Brain microvascular endothelial cell (primary cell): ENCODE data around the gene ANKH.

Experiments
- DNase-seq: peaks from one replicate; pipeline ENCODE4 v3.0.0-alpha.2; 2020
- H3K27ac ChIP-seq: fragments of 250-450 bp; sonication (Bioruptor Pico); 2 replicates; pipeline ENCODE4 v1.5.1; 2020; ENCODE audit warnings: mild to moderate bottlenecking, moderate library complexity
- H3K27me3 ChIP-seq: fragments of 250-450 bp; sonication (Bioruptor Pico); replicated peaks from 2 replicates; pipeline ENCODE4 v1.5.1; 2020; ENCODE audit warnings: mild to moderate bottlenecking
- H3K36me3 ChIP-seq: fragments of 250-450 bp; sonication (Bioruptor Pico); replicated peaks from 2 replicates; pipeline ENCODE4 v1.5.1; 2020; ENCODE audit warnings: mild to moderate bottlenecking
- H3K4me3 ChIP-seq: 2 replicates; pipeline ENCODE4 v1.5.1; 2011; ENCODE audit warnings: low read depth, mild to moderate bottlenecking, control low read depth, low read length, moderate library complexity
- in situ Hi-C: cut with HindIII; loops from 2 replicates; pipeline ENCODE4 v1.10.0; 2017; ENCODE audit warnings: low sequenced_read_pairs, low pct_ligation_motif_present
- TF ChIP-seq, protein P1 (sequence below): IDR thresholded peaks from 2 replicates; pipeline ENCODE4 v1.5.1; 2011; ENCODE audit warnings: low read depth, mild to moderate bottlenecking, moderate library complexity, low read length, control low read depth, inconsistent platforms; ENCODE audit errors: missing control alignments

Gene ANKH

GRCh38 chr5:14727428-14727865 lies 144.1 kb downstream of the ANKH start:
- Histone ChIP-seq H3K36me3 (peaks cover 2% of the 10 kb centered on the region), H3K27me3 (no peaks in the 10 kb centered on the region), H3K4me3 (no peak overlapping the region), H3K27ac (no peak overlapping the region)
- in situ Hi-C loops, result loop anchor here (25.0 kb wide), 1 partner anchor 285 kb away; no protein-coding TSS in a partner anchor
- DNase-seq, result peak; percentile 79
- TF ChIP-seq, protein P1, sequence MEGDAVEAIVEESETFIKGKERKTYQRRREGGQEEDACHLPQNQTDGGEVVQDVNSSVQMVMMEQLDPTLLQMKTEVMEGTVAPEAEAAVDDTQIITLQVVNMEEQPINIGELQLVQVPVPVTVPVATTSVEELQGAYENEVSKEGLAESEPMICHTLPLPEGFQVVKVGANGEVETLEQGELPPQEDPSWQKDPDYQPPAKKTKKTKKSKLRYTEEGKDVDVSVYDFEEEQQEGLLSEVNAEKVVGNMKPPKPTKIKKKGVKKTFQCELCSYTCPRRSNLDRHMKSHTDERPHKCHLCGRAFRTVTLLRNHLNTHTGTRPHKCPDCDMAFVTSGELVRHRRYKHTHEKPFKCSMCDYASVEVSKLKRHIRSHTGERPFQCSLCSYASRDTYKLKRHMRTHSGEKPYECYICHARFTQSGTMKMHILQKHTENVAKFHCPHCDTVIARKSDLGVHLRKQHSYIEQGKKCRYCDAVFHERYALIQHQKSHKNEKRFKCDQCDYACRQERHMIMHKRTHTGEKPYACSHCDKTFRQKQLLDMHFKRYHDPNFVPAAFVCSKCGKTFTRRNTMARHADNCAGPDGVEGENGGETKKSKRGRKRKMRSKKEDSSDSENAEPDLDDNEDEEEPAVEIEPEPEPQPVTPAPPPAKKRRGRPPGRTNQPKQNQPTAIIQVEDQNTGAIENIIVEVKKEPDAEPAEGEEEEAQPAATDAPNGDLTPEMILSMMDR, result peak; percentile 95

- Histone ChIP-seq H3K4me3 (no peak overlapping the region), H3K27me3 (no peaks in the 10 kb centered on the region), H3K36me3 (no peaks in the 10 kb centered on the region), H3K27ac (peak overlapping the region; percentile 66)
- DNase-seq, result peak; percentile 83
- in situ Hi-C loops, result loop anchor here (25.0 kb wide), 1 partner anchor 286 kb away; no protein-coding TSS in a partner anchor
- TF ChIP-seq, protein P1, result no peak
Observed at GRCh38 chr5:14726066-14726838, 145.3 kb downstream of the ANKH start.

GRCh38 chr5:14724633-14725032 lies 146.9 kb downstream of the ANKH start:
- Histone ChIP-seq H3K36me3 (no peaks in the 10 kb centered on the region), H3K27me3 (no peaks in the 10 kb centered on the region), H3K4me3 (no peak overlapping the region), H3K27ac (no peak overlapping the region)
- no peak for DNase-seq
- TF ChIP-seq, protein P1, result no peak
- in situ Hi-C loops, result loop anchor here (25.0 kb wide), 1 partner anchor 288 kb away; no protein-coding TSS in a partner anchor

DNA sequence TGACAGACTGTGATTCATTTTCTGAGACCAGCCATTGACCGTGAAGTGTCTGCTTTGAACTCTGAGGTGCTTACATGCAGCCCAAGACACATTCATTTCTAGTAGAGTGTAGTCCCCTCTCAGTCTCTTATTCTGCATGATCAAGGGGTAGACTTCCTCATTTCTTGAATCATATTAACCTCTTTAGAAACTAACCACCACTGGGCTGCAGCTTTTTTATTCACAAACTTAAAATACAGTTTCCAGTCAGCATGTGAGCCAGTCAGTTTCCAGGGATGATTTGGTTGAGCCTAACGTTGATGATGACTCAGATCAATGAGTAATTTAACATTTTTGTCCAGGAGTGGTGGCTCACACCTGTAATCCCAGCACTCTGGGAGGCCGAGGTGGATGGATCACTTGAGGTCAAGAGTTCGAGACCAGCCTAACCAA lies 147.9 kb downstream of the ANKH start:
- H3K27me3 ChIP-seq, result no peaks in the 10 kb centered on the region
- H3K27ac ChIP-seq, result no peak overlapping the region
- in situ Hi-C loops, result no loop called here
- TF ChIP-seq, protein P1, result no peak
- no peak overlapping the region for H3K4me3 ChIP-seq
- no peaks in the 10 kb centered on the region for H3K36me3 ChIP-seq
- no peak for DNase-seq

- no peak for DNase-seq
- Histone ChIP-seq H3K27me3 (no peaks in the 10 kb centered on the region), H3K27ac (no peak overlapping the region), H3K36me3 (no peaks in the 10 kb centered on the region), H3K4me3 (no peak overlapping the region)
- TF ChIP-seq, protein P1, result no peak
- in situ Hi-C loops, result no loop called here
Observed at GRCh38 chr5:14722923-14723322, 148.7 kb downstream of the ANKH start.
